ENCODE data around the gene PLBD2.

Gene PLBD2, protein sequence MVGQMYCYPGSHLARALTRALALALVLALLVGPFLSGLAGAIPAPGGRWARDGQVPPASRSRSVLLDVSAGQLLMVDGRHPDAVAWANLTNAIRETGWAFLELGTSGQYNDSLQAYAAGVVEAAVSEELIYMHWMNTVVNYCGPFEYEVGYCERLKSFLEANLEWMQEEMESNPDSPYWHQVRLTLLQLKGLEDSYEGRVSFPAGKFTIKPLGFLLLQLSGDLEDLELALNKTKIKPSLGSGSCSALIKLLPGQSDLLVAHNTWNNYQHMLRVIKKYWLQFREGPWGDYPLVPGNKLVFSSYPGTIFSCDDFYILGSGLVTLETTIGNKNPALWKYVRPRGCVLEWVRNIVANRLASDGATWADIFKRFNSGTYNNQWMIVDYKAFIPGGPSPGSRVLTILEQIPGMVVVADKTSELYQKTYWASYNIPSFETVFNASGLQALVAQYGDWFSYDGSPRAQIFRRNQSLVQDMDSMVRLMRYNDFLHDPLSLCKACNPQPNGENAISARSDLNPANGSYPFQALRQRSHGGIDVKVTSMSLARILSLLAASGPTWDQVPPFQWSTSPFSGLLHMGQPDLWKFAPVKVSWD

DNA sequence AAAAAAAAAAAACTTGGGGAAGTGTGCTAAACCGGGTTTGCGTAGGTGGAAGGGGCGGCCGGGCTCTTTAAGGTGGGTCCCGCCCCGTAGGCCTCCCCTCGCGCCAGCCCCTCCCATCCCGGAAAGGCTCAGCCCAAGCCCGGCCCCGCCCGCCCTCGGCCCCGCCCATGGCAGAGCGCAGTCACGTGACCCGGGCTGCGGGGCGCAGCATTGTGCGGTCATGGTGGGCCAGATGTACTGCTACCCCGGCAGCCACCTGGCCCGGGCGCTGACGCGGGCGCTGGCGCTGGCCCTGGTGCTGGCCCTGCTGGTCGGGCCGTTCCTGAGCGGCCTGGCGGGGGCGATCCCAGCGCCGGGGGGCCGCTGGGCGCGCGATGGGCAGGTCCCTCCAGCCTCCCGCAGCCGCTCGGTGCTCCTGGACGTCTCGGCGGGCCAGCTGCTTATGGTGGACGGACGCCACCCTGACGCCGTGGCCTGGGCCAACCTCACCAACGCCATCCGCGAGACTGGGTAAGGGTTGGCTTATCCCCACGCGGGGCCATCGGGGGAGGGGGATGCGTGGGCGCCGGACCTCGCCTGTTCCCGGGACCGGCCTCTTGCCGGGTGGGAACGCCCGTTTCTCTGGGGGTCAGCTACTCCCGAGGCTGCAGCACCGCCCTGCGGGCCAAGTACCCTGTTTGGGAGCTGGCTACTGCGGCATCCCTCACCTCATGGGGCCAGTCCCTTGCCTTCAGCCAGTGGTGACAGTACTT lies at the start of gene PLBD2:
Gene PLBD2, plus strand, starts transcription at position 207 of the 752 bp plus-strand sequence. Its CDS starts 14 bp downstream, at position 221.
- Histone ChIP-seq H3K36me3 (ENCODE audit: insufficient read depth, low read length) (peaks cover 2% of the 10 kb centered on the region), H3K27me3 (ENCODE audit: insufficient read depth, low read length) (no peaks in the 10 kb centered on the region), H3K9me3 (ENCODE audit: low read length) (no peaks in the 10 kb centered on the region), H3K4me1 (ENCODE audit: insufficient read depth, low read length) (peaks cover 9% of the 10 kb centered on the region), H2AFZ (ENCODE audit: low read depth, low read length) (peak within 1 kb of the TSS; percentile 84), H3K4me3 (ENCODE audit: low read length) (peak within 1 kb of the TSS; percentile 94)

DNA sequence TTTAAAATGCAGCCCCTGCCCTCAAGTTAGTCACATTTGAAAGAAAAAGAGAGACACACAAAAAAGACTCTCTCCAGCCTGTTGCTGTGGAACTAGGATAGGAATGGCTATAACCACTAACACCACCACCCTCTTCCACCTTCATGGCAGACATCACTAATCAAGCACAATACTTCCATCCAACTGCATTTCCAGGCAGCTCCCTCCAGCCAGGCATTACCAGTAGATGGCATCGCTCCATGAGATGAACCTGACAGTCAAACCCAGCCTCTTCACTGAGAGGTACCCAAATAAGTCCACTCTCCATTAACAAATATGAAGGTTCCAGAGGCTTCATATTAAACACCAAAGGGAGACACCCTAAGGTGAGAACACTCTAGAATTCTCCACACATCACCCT lies 47.9 kb upstream of the PLBD2 start:
- Histone ChIP-seq H3K4me3 (ENCODE audit: low read length) (no peak overlapping the region), H3K9me3 (ENCODE audit: low read length) (peaks cover 2% of the 10 kb centered on the region), H3K4me1 (ENCODE audit: insufficient read depth, low read length) (no peaks in the 10 kb centered on the region), H2AFZ (ENCODE audit: low read depth, low read length) (no peak overlapping the region), H3K27me3 (ENCODE audit: insufficient read depth, low read length) (no peaks in the 10 kb centered on the region), H3K36me3 (ENCODE audit: insufficient read depth, low read length) (peaks cover 5% of the 10 kb centered on the region)

DNA sequence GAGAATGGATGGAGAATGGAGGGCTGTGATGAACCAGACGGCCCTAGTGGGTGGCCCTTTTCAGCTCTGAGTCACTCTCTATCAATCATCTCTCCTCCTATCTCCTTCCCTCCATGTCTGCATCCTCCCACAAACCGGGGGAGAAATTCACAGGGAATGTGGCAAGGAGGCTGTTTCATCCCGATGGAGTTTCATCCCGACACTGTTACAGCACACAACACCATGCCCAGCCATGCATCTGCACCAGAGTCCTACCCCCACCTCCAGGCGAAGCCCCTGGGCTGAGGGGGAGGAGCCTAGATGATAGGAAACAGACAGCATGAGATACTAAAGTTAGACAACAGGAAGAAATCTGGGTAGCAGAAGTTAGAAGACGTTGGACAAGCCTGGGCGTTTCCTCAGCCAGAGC lies 44.3 kb upstream of the PLBD2 start:
- no peaks in the 10 kb centered on the region for H3K4me1 ChIP-seq (ENCODE audit: insufficient read depth, low read length)
- H3K27me3 ChIP-seq (ENCODE audit: insufficient read depth, low read length) = no peaks in the 10 kb centered on the region
- peaks cover 7% of the 10 kb centered on the region for H3K36me3 ChIP-seq (ENCODE audit: insufficient read depth, low read length)
- H3K4me3 ChIP-seq (ENCODE audit: low read length) = no peak overlapping the region
- H2AFZ ChIP-seq (ENCODE audit: low read depth, low read length) = no peak overlapping the region
- H3K9me3 ChIP-seq (ENCODE audit: low read length) = peaks cover 2% of the 10 kb centered on the region

DNA sequence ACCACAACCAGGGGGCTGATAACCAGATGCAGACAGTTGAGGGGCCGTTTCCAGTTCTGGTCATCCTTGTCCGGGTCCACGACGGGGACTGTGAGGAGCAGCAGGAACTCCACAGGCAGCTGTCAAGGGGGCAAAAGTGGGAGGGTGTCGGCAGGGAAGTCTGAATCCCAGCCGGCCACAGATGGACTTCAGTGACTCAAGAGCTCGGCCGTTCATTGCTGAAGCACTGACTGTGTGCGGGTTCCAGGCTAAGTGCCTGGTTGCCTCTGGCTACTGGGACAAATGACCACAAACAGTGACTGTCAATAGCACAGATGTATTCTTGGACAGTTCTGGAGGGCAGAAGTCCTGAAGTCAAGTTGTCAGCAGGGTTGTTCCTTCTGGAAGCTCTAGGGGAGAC lies 43.0 kb upstream of the PLBD2 start:
- Histone ChIP-seq H3K4me1 (ENCODE audit: insufficient read depth, low read length) (no peaks in the 10 kb centered on the region), H3K4me3 (ENCODE audit: low read length) (no peak overlapping the region), H3K36me3 (ENCODE audit: insufficient read depth, low read length) (peaks cover 7% of the 10 kb centered on the region), H3K27me3 (ENCODE audit: insufficient read depth, low read length) (no peaks in the 10 kb centered on the region), H2AFZ (ENCODE audit: low read depth, low read length) (no peak overlapping the region), H3K9me3 (ENCODE audit: low read length) (peaks cover 2% of the 10 kb centered on the region)

DNA sequence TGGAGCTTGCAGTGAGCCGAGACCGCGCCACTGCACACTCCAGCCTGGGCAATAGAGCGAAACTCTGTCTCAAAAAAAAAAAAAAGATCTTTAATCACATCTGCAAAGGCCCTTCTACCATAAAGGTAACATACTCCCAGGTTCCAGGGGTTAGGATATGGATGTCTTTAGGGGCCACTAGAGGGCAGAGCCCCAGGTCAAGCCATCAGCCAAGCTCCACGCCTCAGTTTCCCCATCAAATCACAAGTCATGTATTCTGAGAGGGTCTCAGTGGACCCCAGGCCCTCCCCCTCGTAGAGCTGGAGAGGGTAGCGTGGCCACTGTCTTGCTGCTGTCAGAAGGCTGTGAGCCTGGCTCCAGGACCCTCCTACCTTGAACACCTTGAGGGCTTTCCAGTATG lies 42.2 kb upstream of the PLBD2 start:
- Histone ChIP-seq H2AFZ (ENCODE audit: low read depth, low read length) (no peak overlapping the region), H3K36me3 (ENCODE audit: insufficient read depth, low read length) (peaks cover 7% of the 10 kb centered on the region), H3K9me3 (ENCODE audit: low read length) (peaks cover 3% of the 10 kb centered on the region), H3K4me1 (ENCODE audit: insufficient read depth, low read length) (no peaks in the 10 kb centered on the region), H3K27me3 (ENCODE audit: insufficient read depth, low read length) (no peaks in the 10 kb centered on the region), H3K4me3 (ENCODE audit: low read length) (no peak overlapping the region)

DNA sequence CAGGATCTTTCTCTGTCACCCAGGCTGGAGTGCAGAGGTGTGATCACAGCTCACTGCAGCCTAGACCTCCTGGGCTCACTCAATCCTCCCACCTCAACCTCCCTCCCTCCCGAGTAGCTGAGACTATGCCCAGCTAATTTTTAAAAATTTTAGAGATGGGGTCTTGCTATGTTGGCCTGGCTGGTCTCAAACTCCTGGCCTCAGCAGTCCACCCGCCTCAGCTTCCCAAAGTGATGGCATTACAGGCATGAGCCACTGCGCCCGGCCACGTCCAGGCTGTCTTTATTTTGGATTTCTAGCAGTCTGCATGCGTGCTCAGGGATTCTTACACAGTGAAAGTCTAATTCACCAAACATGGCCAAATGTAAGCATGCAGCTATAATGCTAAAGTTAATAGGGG lies 41.3 kb upstream of the PLBD2 start:
- peaks cover 7% of the 10 kb centered on the region for H3K36me3 ChIP-seq (ENCODE audit: insufficient read depth, low read length)
- no peaks in the 10 kb centered on the region for H3K27me3 ChIP-seq (ENCODE audit: insufficient read depth, low read length)
- no peak overlapping the region for H3K4me3 ChIP-seq (ENCODE audit: low read length)
- H3K9me3 ChIP-seq (ENCODE audit: low read length) = peaks cover 4% of the 10 kb centered on the region
- no peak overlapping the region for H2AFZ ChIP-seq (ENCODE audit: low read depth, low read length)
- no peaks in the 10 kb centered on the region for H3K4me1 ChIP-seq (ENCODE audit: insufficient read depth, low read length)

DNA sequence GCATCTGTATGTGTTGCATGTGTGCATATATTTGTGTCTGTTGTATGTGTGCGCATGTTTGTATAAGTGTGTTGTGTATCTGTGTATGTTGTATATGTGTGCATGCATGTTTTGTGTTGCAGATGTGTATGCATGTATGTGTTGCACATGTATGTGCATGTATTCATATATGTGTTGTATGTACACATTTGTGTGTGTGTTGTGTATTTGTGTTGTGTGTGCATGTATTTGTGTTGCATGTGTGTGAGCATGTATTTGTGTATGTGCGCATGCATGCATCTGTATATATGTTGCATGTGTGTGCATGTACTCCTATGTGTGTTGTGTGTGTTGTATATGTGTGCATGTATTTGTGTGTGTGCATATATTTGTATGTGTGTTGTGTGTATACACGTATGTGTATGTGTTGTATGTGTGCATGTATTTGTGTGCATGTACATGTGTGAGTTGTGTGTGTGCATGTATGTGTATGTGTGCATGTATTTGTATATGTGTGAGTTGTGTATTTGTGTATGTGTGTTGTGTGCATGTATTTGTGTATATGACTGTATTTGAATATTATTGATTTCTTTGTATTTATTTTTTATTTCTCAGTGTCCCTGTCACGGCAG lies 40.2 kb upstream of the PLBD2 start:
- Histone ChIP-seq H3K4me1 (ENCODE audit: insufficient read depth, low read length) (no peaks in the 10 kb centered on the region), H3K4me3 (ENCODE audit: low read length) (no peak overlapping the region), H3K27me3 (ENCODE audit: insufficient read depth, low read length) (no peaks in the 10 kb centered on the region), H3K9me3 (ENCODE audit: low read length) (peaks cover 4% of the 10 kb centered on the region), H3K36me3 (ENCODE audit: insufficient read depth, low read length) (peaks cover 7% of the 10 kb centered on the region), H2AFZ (ENCODE audit: low read depth, low read length) (no peak overlapping the region)

DNA sequence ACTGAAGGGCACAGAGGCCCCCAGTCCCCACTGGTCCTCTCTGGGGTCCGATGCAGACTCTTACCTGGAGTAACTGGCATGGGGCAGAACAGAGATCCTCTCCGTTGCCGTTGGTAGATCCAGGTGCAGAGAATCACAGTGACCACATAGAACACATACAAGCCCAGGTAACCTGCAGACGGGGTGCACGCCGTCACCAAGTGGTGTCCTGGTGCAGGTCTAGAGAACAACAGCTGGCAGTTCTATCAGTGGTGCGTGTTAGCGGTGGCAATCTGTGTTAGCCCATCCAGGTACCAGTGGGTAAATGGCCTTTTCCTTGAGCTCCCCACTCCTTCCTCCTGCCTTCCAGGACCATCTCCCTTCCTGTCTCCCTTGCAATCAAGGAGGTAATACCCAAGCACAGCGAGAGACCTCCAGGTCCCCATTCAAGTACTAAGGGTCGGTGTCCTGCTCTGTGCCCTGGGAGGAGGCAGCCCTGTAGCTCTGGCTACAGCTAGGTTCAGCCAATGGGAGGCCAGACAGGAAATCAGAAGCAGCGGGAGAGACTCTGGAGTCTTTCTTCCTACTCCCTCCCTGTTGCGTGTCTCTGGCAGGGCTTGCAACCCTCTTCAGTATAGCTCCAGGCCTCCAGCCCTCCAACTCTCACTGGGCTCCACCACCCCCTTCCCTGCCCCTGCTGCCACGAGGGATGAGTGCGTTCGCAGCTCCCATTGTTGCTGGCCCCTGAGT lies 39.3 kb upstream of the PLBD2 start:
- H3K9me3 ChIP-seq (ENCODE audit: low read length) = peaks cover 4% of the 10 kb centered on the region

DNA sequence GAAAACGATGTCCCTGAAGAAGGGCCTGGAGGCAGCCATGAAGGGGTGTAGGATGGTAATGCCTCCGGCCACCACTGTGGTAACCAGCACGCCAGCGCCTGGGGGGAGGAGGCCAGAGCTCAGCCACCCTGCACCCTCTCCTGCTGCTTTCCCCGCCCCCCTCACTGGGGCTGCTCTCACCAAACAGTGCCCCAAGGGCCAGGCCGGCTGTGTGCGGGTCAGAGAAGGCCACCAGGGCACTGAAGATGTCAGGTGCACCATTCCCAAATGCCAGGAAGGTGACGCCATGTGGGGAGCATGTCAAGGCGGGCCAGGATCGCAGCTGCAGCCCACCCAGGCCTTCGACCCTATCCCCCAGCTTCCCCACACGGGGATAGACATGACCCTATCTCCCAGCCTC lies 38.0 kb upstream of the PLBD2 start:
- H2AFZ ChIP-seq (ENCODE audit: low read depth, low read length) = no peak overlapping the region
- H3K36me3 ChIP-seq (ENCODE audit: insufficient read depth, low read length) = peaks cover 4% of the 10 kb centered on the region
- no peaks in the 10 kb centered on the region for H3K27me3 ChIP-seq (ENCODE audit: insufficient read depth, low read length)
- no peaks in the 10 kb centered on the region for H3K4me1 ChIP-seq (ENCODE audit: insufficient read depth, low read length)
- H3K4me3 ChIP-seq (ENCODE audit: low read length) = no peak overlapping the region
- H3K9me3 ChIP-seq (ENCODE audit: low read length) = peaks cover 4% of the 10 kb centered on the region

More for the DNA sequence above, 39.3 kb upstream of the PLBD2 start:
- Histone ChIP-seq H3K27me3 (ENCODE audit: insufficient read depth, low read length) (no peaks in the 10 kb centered on the region), H3K4me3 (ENCODE audit: low read length) (no peak overlapping the region), H3K36me3 (ENCODE audit: insufficient read depth, low read length) (peaks cover 7% of the 10 kb centered on the region), H3K4me1 (ENCODE audit: insufficient read depth, low read length) (no peaks in the 10 kb centered on the region), H2AFZ (ENCODE audit: low read depth, low read length) (no peak overlapping the region)

DNA sequence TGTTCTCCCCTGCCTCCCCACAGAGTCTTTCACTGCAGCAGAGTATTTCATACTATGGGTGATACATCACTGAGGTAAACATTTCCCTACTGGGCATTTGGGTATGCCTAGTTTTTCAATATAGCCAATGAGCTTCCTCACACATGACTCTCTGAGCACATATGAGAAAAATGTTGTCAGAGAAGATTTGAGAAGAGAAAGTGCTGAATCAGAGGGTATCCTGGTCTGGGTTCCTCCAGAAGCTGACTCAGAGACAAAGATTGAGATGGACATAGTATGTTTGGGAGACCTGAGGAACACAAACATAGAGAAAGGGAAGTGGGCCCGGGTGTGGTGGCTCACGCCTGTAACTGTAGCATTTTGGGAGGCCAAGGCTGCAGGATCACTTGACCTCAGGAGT lies 36.0 kb upstream of the PLBD2 start:
- H3K36me3 ChIP-seq (ENCODE audit: insufficient read depth, low read length) = peaks cover 3% of the 10 kb centered on the region
- H3K27me3 ChIP-seq (ENCODE audit: insufficient read depth, low read length) = no peaks in the 10 kb centered on the region
- no peak overlapping the region for H3K4me3 ChIP-seq (ENCODE audit: low read length)
- H2AFZ ChIP-seq (ENCODE audit: low read depth, low read length) = no peak overlapping the region
- H3K9me3 ChIP-seq (ENCODE audit: low read length) = peaks cover 4% of the 10 kb centered on the region
- no peaks in the 10 kb centered on the region for H3K4me1 ChIP-seq (ENCODE audit: insufficient read depth, low read length)

DNA sequence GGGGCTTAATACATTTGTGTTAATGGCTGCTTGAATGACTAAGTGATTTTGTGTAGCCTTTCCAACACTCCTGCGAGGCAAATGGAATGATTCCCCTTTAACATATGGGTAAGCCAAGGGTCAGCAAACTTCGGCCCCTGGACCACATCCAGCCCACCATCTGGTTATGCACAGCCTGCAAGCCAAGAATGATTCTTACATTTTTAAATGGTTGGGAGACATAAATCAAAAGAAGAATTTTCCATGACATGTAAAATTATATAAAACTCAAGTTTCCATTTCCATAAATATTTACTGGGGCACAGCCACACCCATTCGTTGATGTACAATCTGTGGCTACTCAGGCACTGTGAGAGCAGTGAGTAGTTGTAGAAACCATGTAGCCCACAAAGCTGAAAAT lies 32.5 kb upstream of the PLBD2 start:
- Histone ChIP-seq H2AFZ (ENCODE audit: low read depth, low read length) (no peak overlapping the region), H3K27me3 (ENCODE audit: insufficient read depth, low read length) (no peaks in the 10 kb centered on the region), H3K36me3 (ENCODE audit: insufficient read depth, low read length) (no peaks in the 10 kb centered on the region), H3K9me3 (ENCODE audit: low read length) (peaks cover 4% of the 10 kb centered on the region), H3K4me3 (ENCODE audit: low read length) (no peak overlapping the region), H3K4me1 (ENCODE audit: insufficient read depth, low read length) (no peaks in the 10 kb centered on the region)

DNA sequence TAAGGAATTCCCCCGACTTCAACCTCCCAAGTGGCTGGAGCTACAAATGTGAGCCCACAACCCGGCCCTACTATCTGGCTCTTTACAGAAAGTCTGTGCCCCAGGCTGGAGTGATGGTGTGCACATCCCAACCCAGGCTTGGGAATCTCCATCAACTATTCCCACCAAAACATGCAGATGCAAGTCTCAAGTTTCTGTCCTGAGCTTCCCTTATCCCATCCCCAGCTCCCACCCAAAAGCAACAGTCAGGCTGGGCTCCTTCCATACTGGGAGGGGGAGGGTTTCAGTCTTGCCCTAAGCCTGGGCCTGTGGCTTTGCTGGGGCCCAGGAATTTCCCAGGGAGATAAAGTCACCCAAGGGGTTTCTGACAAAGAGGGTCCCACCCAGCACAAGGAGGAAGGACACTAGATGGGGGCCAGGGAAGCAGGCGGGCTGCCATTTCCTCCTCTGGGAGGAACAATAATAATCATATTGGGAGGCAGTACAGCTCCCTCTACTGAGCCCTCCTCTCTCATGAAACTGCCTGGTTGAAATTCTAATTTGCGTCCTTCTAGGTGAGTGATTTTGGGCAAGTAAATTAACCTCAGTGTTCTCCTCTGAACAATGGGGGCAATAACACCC lies 31.5 kb upstream of the PLBD2 start:
- Histone ChIP-seq H3K4me3 (ENCODE audit: low read length) (no peak overlapping the region), H3K27me3 (ENCODE audit: insufficient read depth, low read length) (no peaks in the 10 kb centered on the region), H3K36me3 (ENCODE audit: insufficient read depth, low read length) (no peaks in the 10 kb centered on the region), H3K4me1 (ENCODE audit: insufficient read depth, low read length) (no peaks in the 10 kb centered on the region), H3K9me3 (ENCODE audit: low read length) (no peaks in the 10 kb centered on the region), H2AFZ (ENCODE audit: low read depth, low read length) (no peak overlapping the region)

All from neuron (in vitro differentiated cells).